ENCODE results near the gene FNBP1L. TPM values are rescaled to one million over a fixed set of nuclear protein-coding genes. Genes with fewer than 3 reads are reported as not detected.

Gene FNBP1L
- total RNA-seq, 1 experiment from 2014 or later, result 119 TPM

DNA sequence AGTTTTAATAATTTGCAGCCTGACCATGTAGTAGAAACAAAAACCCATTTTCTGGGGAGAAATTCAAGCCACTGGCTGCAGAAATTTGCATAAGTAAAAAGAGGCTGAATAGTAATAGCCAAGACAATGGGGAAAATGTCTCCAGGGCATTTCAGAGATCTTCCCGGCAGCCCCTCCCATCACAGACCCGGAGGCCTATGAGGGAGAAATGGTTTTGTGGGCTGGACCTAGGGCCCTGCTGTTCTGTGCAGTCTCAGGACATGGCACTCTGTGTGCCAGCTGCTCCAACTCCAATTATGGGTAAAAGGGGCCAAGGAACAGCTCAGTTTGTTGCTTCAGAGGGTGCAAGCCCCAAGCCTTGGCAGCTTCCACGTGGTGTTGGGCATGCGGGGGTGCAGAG, 39.7 kb upstream of the FNBP1L start:
- Histone ChIP-seq H2BK20ac (ENCODE audit: low read depth, low read length, poor library complexity, severe bottlenecking) (no peak overlapping the region), H3K79me2 (ENCODE audit: insufficient read depth, low read length) (no peaks in the 10 kb centered on the region), H3K4me1 (ENCODE audit: insufficient read depth, low read length) (peaks cover 8% of the 10 kb centered on the region; the same call in 1 of the 2 replicates), H3K9me3 (ENCODE audit: control insufficient read depth, low read depth, low read length) (peaks cover 24% of the 10 kb centered on the region), H3K56ac (ENCODE audit: insufficient read length, low read depth, low read length) (no peak overlapping the region), H3K23me2 (ENCODE audit: insufficient read length, low read depth, low read length, poor library complexity, severe bottlenecking) (no peaks in the 10 kb centered on the region), H3K18ac (ENCODE audit: insufficient read length, low read depth, low read length) (no peak overlapping the region), H2AFZ (ENCODE audit: low read length) (no peak overlapping the region), H3K79me1 (ENCODE audit: insufficient read depth, low read depth, low read length, poor library complexity, severe bottlenecking) (no peaks in the 10 kb centered on the region), H3K9ac (ENCODE audit: extremely low read depth, insufficient read length, low read length) (no peak overlapping the region), H3K4me2 (ENCODE audit: insufficient read depth, insufficient read length, low read length) (no peak overlapping the region), H3K4ac (ENCODE audit: low read depth, low read length) (no peak overlapping the region), H4K20me1 (ENCODE audit: control insufficient read depth, insufficient read depth, insufficient read length) (no peaks in the 10 kb centered on the region), H2BK120ac (ENCODE audit: low read depth, low read length, poor library complexity, severe bottlenecking) (no peak overlapping the region), H4K8ac (replicated peaks; ENCODE audit: insufficient read length, low read depth, low read length) (no peak overlapping the region), H3K23ac (ENCODE audit: insufficient read length, low read depth, low read length) (no peak overlapping the region), H4K5ac (ENCODE audit: insufficient read length, low read depth, low read length) (no peak overlapping the region), H2BK12ac (ENCODE audit: insufficient read length, low read depth, low read length) (no peak overlapping the region), H3K14ac (ENCODE audit: insufficient read depth, low read length) (no peak overlapping the region), H2BK5ac (ENCODE audit: insufficient read length, low read length) (no peak overlapping the region), H3K27ac (ENCODE audit: insufficient read length, low read depth, low read length) (no peak overlapping the region), H2BK15ac (ENCODE audit: low read depth, low read length) (no peak overlapping the region), H3K27me3 (ENCODE audit: insufficient read depth, low read length) (no peaks in the 10 kb centered on the region), H2AK5ac (ENCODE audit: insufficient read length, low read length) (no peak overlapping the region), H3T11ph (ENCODE audit: low read length) (no peak overlapping the region), H4K91ac (ENCODE audit: insufficient read length, low read depth, low read length) (no peak overlapping the region)
- H3K36me3 Mint-ChIP-seq (ENCODE audit: insufficient read depth in 1 of 3, low read depth in 3 of 3), result peaks cover 33 to 60% (median 43%) of the 10 kb centered on the region in 3 experiments
- WGBS (ENCODE audit: extremely low coverage, insufficient read length, low lambda C conversion rate), result no CpG with 5 or more reads among the region's 4 CpGs
- H3K27me3 Mint-ChIP-seq (ENCODE audit: low read depth), result peaks cover 7% of the 10 kb centered on the region
- no peak overlapping the region for H3K27ac Mint-ChIP-seq
- no peak for DNase-seq
- peaks cover 50 to 58% of the 10 kb centered on the region in 2 experiments for H3K9me3 Mint-ChIP-seq
- TF ChIP-seq, protein P1, sequence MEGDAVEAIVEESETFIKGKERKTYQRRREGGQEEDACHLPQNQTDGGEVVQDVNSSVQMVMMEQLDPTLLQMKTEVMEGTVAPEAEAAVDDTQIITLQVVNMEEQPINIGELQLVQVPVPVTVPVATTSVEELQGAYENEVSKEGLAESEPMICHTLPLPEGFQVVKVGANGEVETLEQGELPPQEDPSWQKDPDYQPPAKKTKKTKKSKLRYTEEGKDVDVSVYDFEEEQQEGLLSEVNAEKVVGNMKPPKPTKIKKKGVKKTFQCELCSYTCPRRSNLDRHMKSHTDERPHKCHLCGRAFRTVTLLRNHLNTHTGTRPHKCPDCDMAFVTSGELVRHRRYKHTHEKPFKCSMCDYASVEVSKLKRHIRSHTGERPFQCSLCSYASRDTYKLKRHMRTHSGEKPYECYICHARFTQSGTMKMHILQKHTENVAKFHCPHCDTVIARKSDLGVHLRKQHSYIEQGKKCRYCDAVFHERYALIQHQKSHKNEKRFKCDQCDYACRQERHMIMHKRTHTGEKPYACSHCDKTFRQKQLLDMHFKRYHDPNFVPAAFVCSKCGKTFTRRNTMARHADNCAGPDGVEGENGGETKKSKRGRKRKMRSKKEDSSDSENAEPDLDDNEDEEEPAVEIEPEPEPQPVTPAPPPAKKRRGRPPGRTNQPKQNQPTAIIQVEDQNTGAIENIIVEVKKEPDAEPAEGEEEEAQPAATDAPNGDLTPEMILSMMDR (conservative IDR thresholded peaks at IDR 0.05), result no peak
- peaks cover 25 to 28% of the 10 kb centered on the region in 2 experiments for H3K4me1 Mint-ChIP-seq
- H3K4me3 Mint-ChIP-seq, result no peak overlapping the region
